ENCODE measurements around the gene CLDN7.

DNA sequence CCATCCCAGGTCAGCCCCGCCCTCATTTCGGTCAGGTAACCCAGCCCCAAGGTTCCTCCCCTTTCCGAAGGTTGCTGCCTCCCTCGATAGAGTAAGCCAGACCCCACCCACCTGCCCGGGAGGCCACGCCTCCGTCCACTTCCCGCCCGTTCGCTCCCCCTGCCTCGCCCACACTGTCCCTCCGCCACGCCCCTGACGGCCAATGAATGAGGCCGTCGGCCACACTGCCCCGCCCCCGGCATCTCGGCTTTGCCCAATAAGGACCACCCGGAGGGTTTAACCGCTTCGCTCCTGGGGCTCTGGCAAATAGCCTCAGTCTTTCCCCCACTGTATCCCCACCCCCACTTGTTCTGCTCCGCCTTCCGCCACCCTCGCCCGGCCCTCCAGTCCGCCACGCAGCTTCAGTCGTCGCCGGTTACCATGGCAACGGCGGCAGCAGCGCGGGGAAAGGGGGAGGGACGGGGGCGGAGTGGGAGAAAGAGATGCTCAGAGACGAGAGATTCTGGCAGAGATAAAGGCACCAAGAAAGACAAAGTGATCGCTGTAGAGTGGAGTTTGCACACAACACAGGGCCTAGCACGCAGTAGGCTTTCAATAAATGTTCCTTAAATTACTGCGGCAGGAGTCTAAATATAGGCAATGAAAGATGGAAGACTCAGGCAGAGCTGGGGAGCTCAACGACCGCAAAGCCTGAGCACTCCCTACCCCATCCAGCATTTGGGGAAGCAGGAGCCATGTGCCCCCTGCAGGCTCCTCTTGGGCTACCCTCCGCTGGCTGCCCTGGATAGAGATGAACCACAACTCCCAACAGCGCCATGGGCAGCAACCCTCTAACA is 47.8 kb downstream of the CLDN7 start:
- no peak for TF ChIP-seq POLR2A (IDR thresholded peaks at IDR 0.05)
- TF ChIP-seq, protein P1, sequence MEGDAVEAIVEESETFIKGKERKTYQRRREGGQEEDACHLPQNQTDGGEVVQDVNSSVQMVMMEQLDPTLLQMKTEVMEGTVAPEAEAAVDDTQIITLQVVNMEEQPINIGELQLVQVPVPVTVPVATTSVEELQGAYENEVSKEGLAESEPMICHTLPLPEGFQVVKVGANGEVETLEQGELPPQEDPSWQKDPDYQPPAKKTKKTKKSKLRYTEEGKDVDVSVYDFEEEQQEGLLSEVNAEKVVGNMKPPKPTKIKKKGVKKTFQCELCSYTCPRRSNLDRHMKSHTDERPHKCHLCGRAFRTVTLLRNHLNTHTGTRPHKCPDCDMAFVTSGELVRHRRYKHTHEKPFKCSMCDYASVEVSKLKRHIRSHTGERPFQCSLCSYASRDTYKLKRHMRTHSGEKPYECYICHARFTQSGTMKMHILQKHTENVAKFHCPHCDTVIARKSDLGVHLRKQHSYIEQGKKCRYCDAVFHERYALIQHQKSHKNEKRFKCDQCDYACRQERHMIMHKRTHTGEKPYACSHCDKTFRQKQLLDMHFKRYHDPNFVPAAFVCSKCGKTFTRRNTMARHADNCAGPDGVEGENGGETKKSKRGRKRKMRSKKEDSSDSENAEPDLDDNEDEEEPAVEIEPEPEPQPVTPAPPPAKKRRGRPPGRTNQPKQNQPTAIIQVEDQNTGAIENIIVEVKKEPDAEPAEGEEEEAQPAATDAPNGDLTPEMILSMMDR (IDR thresholded peaks at IDR 0.05): peak in 5 of 6 experiments; percentile 22 to 52 (median 40)

All from adrenal gland (tissue), 5 donors.